ENCODE results near the gene SPOCK2.

The SPOCK2 gene

GRCh38 chr10:72050873-72051272 is 37.5 kb downstream of the SPOCK2 start:
- Mint-ChIP-seq H3K4me3 (no peak overlapping the region), H3K27ac (no peak overlapping the region), H3K4me1 (peaks cover 32% of the 10 kb centered on the region), H3K36me3 (ENCODE audit: low read depth) (peaks cover 6% of the 10 kb centered on the region), H3K27me3 (ENCODE audit: low read depth, poor library complexity) (peaks cover 13% of the 10 kb centered on the region), H3K9me3 (peaks cover 31% of the 10 kb centered on the region)
- no peak for DNase-seq
- no peak for TF ChIP-seq CTCF (IDR thresholded peaks at IDR 0.05)

GRCh38 chr10:72049969-72050781 is 38.2 kb downstream of the SPOCK2 start:
- Mint-ChIP-seq H3K27ac (no peak overlapping the region), H3K9me3 (peaks cover 31% of the 10 kb centered on the region), H3K27me3 (ENCODE audit: low read depth, poor library complexity) (peaks cover 13% of the 10 kb centered on the region), H3K36me3 (ENCODE audit: low read depth) (peaks cover 6% of the 10 kb centered on the region), H3K4me3 (no peak overlapping the region), H3K4me1 (peaks cover 29% of the 10 kb centered on the region)
- no peak for TF ChIP-seq CTCF (IDR thresholded peaks at IDR 0.05)
- DNase-seq = no peak

GRCh38 chr10:72049472-72049871 is 38.9 kb downstream of the SPOCK2 start:
- peaks cover 6% of the 10 kb centered on the region for H3K36me3 Mint-ChIP-seq (ENCODE audit: low read depth)
- no peak overlapping the region for H3K4me3 Mint-ChIP-seq
- DNase-seq = no peak
- peaks cover 31% of the 10 kb centered on the region for H3K9me3 Mint-ChIP-seq
- H3K27me3 Mint-ChIP-seq (ENCODE audit: low read depth, poor library complexity) = peaks cover 10% of the 10 kb centered on the region
- peaks cover 36% of the 10 kb centered on the region for H3K4me1 Mint-ChIP-seq
- TF ChIP-seq CTCF (IDR thresholded peaks at IDR 0.05) = no peak
- no peak overlapping the region for H3K27ac Mint-ChIP-seq

- peak; percentile 92 for DNase-seq
- peaks cover 45% of the 10 kb centered on the region for H3K4me1 Mint-ChIP-seq
- no peak overlapping the region for H3K27ac Mint-ChIP-seq
- peak; percentile 99 for TF ChIP-seq CTCF (IDR thresholded peaks at IDR 0.05)
- H3K36me3 Mint-ChIP-seq (ENCODE audit: low read depth) = peaks cover 6% of the 10 kb centered on the region
- H3K9me3 Mint-ChIP-seq = peaks cover 31% of the 10 kb centered on the region
- H3K4me3 Mint-ChIP-seq = no peak overlapping the region
- H3K27me3 Mint-ChIP-seq (ENCODE audit: low read depth, poor library complexity) = peaks cover 10% of the 10 kb centered on the region
Observed at GRCh38 chr10:72048450-72049124, 39.8 kb downstream of the SPOCK2 start.

- Mint-ChIP-seq H3K9me3 (peaks cover 28% of the 10 kb centered on the region), H3K4me3 (no peak overlapping the region), H3K36me3 (ENCODE audit: low read depth) (peaks cover 6% of the 10 kb centered on the region), H3K27me3 (ENCODE audit: low read depth, poor library complexity) (peaks cover 3% of the 10 kb centered on the region), H3K27ac (no peak overlapping the region), H3K4me1 (peaks cover 46% of the 10 kb centered on the region)
- no peak for DNase-seq
- TF ChIP-seq CTCF (IDR thresholded peaks at IDR 0.05) = no peak
Observed at GRCh38 chr10:72045586-72045985, 42.8 kb downstream of the SPOCK2 start.
